Hypothalamus (tissue), 51 donors: ENCODE results near the gene SLX9.

Source experiments
- DNase-seq, 51 donors: peaks; one replicate each; lab custom pipeline; 2025; lab: John Stamatoyannopoulos, UW

The SLX9 gene

DNA sequence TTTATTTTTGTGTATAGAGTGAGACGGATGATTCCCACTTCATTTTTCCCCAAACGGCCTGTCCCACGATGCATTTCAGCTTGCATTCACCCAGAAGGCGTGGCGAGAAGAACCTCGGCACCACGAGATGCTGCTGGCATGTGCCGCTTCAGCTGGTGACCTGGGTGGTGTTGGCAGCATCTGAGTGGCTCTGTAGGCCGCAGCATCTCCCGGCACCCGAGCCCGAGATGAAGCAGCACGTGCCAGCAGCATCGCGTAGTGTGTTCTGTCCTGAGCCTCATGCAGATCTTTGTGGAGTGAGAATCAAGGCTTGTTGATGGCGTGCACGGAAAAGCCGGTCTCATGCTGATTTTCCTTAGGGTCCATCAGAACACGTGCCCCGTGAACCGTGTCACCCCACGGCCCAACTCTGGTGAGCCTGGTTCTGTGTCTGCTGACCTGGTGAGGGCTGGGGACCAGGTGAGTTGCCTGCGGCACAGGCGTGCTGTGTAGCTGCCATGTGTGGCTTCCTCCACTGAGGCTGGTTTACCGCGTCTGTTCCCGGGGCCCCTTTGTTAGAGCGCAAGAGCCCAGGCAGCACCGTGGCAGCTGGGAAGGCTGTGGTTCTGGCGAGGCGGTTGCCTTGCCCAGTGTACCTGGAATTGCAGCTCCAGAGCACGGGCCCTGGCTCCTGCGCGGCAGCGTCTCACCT, 16.7 kb downstream of the SLX9 start:
- no peak for DNase-seq

GRCh38 chr21:44957047-44957831, 17.4 kb downstream of the SLX9 start:
- no peak for DNase-seq

DNA sequence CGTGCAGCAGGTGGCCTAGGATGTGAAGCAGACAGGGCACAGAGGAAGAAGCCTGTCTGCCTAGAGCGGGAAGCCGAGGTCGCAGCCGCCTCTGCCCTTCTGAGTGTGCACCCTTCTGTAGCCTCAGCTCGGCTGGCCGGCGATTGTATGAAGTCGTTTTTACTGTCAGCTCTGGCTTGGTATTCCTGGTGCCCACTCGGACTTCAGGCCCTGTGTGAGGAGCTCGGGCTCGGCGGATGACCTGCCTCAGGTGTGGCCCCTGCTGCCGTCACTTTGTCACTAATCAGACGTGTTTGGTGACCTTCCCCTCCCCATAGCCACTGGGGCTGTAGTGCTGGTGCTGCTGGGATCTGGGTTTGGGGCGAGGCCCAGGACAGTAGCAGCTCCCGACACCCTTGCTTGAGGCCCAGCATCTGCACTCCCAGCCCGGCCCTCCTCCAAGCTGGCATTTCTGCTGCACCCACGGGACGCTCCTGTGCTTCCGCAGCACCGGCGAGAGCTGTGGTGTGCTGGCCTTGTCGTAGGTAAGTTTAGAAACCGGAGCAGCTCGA, 18.1 kb downstream of the SLX9 start:
- DNase-seq: peak in 1 of 51 donors; percentile 19

GRCh38 chr21:44958471-44959191, 18.8 kb downstream of the SLX9 start:
- peak in 11 of 51 donors; percentile 17 to 54 (median 32) for DNase-seq

GRCh38 chr21:44959376-44960091, 19.7 kb downstream of the SLX9 start:
- DNase-seq: no peak

DNA sequence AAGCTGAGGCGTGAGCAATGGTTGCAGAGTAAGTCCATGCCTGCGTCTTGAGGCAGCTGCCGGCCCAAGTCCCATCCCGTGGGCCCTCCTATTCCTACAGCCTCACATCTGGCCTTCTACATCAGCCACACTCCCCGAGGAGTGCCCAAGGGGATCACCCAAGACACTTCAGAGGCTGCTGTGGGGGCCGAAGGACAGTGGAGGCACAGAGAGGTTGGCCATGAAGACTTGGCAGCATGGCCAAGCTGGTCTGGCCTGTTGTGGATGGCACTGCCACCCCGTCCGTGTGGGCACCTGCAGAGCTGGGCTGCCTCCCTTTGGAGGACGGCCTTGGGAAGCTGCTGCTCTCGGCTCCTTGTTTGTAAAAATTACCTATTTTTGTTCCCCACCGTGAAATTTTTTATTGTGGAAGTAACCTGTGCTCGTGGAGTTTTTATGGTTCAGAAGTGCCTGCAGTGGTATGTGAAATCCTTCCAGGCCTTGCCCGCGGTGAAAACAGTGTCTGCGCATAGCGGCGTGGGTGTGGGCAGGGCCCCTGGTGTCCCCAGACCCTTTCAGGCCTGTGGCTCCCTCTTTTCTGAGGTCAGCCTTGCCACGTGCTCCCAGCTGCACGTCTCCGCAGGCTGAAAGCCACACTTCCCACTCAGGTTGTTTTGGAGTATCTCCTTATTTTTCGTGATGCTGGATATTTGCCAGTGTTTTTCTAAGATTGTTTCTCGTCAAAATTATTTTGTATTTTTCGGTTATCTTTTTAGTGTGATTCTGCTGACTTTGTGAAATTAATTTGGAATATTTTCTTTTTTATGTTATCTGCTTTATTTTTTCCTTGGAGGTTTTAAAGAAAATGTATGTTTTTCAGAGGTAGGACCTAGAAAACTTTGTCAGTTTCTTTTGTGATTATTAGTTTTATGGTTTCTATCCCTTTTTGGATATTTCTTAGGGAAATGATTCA, 20.6 kb downstream of the SLX9 start:
- DNase-seq: no peak

GRCh38 chr21:44962403-44962966, 22.7 kb downstream of the SLX9 start:
- peak in 1 of 51 donors; percentile 23 for DNase-seq

GRCh38 chr21:44964381-44964780, 24.6 kb downstream of the SLX9 start:
- DNase-seq: no peak

DNA sequence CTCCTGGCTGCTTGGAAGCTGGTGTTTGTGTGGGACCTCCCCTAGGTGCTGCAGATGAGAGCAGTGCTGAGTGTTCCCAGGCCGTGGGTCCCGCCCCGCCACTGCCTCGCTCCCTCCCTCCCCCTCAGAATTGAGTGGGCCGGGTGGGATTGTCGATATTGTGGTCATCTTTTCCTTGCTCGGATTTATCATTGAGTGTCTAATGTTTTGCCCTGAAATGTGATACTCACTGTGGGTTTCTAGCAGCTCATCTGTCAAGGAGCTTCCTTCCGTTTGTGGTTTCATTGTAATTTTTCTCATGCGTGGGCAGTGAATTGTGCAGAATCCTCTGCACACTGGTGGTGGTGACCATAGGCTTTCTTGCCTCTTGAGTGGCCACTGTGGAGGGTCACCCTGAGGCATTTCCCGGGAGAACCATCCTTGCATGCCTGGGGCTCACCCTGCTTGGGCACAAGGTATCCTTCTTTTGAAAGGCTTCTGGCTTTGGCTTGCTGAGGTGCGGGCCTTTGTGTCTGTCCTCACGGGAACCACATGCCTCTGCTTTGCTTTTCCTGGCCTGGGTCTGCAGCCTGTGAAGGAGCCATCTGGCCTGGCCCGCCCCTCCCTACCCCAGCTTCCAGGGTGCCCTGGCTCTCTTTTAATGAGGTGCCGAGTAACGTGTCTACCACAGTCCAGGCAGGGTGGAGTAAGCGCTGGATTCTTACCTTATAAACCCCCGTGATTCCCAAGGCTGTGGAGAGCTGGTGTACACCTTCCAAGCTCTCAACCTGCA, 25.6 kb downstream of the SLX9 start:
- no peak for DNase-seq

GRCh38 chr21:44966135-44967081, 26.6 kb downstream of the SLX9 start:
- DNase-seq: peak in 22 of 51 donors; percentile 10 to 61 (median 38)

DNA sequence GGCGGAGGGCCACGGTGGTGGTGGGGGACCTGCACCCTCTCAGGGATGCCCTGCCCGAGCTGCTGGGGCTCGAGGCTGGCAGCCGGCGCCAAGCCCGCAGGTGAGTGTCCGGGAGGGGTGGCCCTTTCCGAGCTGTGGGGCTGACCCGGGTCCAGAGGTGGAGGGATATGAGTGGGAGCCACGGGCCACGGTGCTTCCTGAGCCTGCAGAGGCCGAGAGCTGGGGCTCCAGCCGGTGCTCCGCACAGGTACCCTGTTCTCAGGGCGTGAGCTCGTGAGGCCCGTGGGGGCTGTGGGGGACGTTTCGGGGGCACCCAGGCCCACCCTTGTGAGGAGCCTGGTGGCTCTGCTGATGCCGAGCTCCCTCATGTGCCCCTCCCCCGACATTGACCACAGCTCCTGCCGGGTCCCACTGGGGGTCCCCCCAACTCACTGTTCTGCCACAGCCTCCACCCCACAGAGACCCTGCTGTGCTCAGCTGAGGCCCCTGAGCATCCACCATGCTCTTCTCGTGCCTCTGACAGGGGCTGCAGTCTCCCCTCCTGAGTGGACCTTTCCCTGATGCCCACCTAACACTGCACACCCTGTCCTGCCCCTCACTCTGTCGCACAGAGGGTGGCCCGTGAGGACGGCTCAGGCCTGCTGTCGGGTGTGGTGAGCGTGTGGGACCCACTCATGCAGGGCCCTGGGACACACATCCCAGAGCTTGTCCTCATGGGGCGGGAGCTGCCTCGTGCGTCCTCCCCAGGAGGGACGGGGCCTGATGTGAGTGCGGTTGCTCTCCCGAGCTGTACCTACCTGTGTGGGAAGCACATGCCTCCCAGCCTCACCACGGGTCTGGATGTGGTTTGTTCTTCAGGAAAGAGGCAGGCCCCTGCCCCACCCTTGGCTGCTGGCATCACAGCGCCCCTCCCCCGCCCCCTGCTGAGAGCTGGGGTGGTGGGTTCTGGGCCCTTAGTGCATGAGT, 27.5 kb downstream of the SLX9 start:
- no peak for DNase-seq

GRCh38 chr21:44969066-44969670, 29.3 kb downstream of the SLX9 start:
- DNase-seq: no peak

- DNase-seq: no peak
These were observed 30.3 kb downstream of the SLX9 start for GRCh38 chr21:44969931-44970755.
